ENCODE measurements around the gene ITGBL1.

ITGBL1 gene

DNA sequence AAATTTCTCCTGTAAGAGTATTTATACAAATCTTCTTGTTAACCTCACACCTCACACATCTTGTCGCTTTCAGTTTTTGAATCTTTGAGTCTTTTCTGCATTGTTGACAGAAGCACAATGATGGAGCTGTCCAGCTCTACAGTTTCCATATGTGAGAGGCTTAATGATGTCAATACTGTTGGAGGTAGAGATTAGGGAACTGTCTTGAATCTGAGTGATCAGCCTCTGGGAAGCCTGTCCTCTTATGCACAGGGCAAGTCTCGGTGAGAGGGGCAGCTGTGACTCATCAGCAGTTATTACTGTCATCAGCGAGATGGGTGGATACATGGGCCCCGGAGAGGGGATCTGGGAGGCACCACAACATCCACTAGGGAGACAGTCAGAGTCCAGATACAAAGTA is 4.6 kb upstream of the ITGBL1 start:
- Histone ChIP-seq H3K4me3 (ENCODE audit: insufficient read depth, low read length, poor library complexity, severe bottlenecking) (no peak overlapping the region), H3K36me3 (ENCODE audit: low read length) (no peaks in the 10 kb centered on the region), H4K20me1 (ENCODE audit: low read depth, low read length) (no peaks in the 10 kb centered on the region), H3F3A (ENCODE audit: insufficient read depth) (no peaks in the 10 kb centered on the region), H3K27ac (ENCODE audit: low read depth, low read length) (no peak overlapping the region), H3K27me3 (ENCODE audit: low read length) (no peaks in the 10 kb centered on the region), H2AFZ (ENCODE audit: low read depth, low read length, severe bottlenecking) (no peak overlapping the region), H3K9me2 (replicated peaks; ENCODE audit: insufficient read depth, low read length) (no peaks in the 10 kb centered on the region), H3K9me3 (ENCODE audit: insufficient read depth, low read length) (no peaks in the 10 kb centered on the region), H3K9ac (ENCODE audit: low read length) (no peak overlapping the region), H3K79me2 (ENCODE audit: insufficient read depth, low read length) (no peaks in the 10 kb centered on the region), H3K4me2 (ENCODE audit: low read depth, low read length, poor library complexity, severe bottlenecking) (no peak overlapping the region)
- TF ChIP-seq CTCF (IDR thresholded peaks at IDR 0.05; ENCODE audit: insufficient read depth, low read length, poor library complexity, severe bottlenecking), result no peak
- TF ChIP-seq EZH2phosphoT487 (conservative IDR thresholded peaks at IDR 0.05; ENCODE audit: low read length), result no peak

- Histone ChIP-seq H3K27ac (ENCODE audit: low read depth, low read length) (no peak overlapping the region), H3K9me3 (ENCODE audit: insufficient read depth, low read length) (no peaks in the 10 kb centered on the region), H3K36me3 (ENCODE audit: low read length) (no peaks in the 10 kb centered on the region), H3F3A (ENCODE audit: insufficient read depth) (no peaks in the 10 kb centered on the region), H4K20me1 (ENCODE audit: low read depth, low read length) (no peaks in the 10 kb centered on the region), H2AFZ (ENCODE audit: low read depth, low read length, severe bottlenecking) (no peak overlapping the region), H3K79me2 (ENCODE audit: insufficient read depth, low read length) (no peaks in the 10 kb centered on the region), H3K27me3 (ENCODE audit: low read length) (no peaks in the 10 kb centered on the region), H3K9me2 (replicated peaks; ENCODE audit: insufficient read depth, low read length) (no peaks in the 10 kb centered on the region), H3K9ac (ENCODE audit: low read length) (no peak overlapping the region), H3K4me3 (ENCODE audit: insufficient read depth, low read length, poor library complexity, severe bottlenecking) (no peak overlapping the region), H3K4me2 (ENCODE audit: low read depth, low read length, poor library complexity, severe bottlenecking) (no peak overlapping the region)
- TF ChIP-seq EZH2phosphoT487 (conservative IDR thresholded peaks at IDR 0.05; ENCODE audit: low read length) (no peak), CTCF (IDR thresholded peaks at IDR 0.05; ENCODE audit: insufficient read depth, low read length, poor library complexity, severe bottlenecking) (no peak)
These were observed 2.4 kb upstream of the ITGBL1 start for GRCh38 chr13:101449790-101450748.

- no peak overlapping the region for H3K27ac ChIP-seq (ENCODE audit: low read depth, low read length)
These were observed 1.7 kb upstream of the ITGBL1 start for GRCh38 chr13:101450749-101451130.

More at GRCh38 chr13:101450749-101451130, 1.7 kb upstream of the ITGBL1 start:
- H3K4me2 ChIP-seq (ENCODE audit: low read depth, low read length, poor library complexity, severe bottlenecking), result no peak overlapping the region
- H3F3A ChIP-seq (ENCODE audit: insufficient read depth), result no peaks in the 10 kb centered on the region
- H3K27me3 ChIP-seq (ENCODE audit: low read length), result no peaks in the 10 kb centered on the region
- H3K9me2 ChIP-seq (replicated peaks; ENCODE audit: insufficient read depth, low read length), result no peaks in the 10 kb centered on the region
- H3K36me3 ChIP-seq (ENCODE audit: low read length), result no peaks in the 10 kb centered on the region
- no peaks in the 10 kb centered on the region for H3K9me3 ChIP-seq (ENCODE audit: insufficient read depth, low read length)
- H3K4me3 ChIP-seq (ENCODE audit: insufficient read depth, low read length, poor library complexity, severe bottlenecking), result no peak overlapping the region
- no peak overlapping the region for H3K9ac ChIP-seq (ENCODE audit: low read length)
- no peaks in the 10 kb centered on the region for H4K20me1 ChIP-seq (ENCODE audit: low read depth, low read length)
- no peaks in the 10 kb centered on the region for H3K79me2 ChIP-seq (ENCODE audit: insufficient read depth, low read length)
- no peak for TF ChIP-seq CTCF (IDR thresholded peaks at IDR 0.05; ENCODE audit: insufficient read depth, low read length, poor library complexity, severe bottlenecking)
- no peak for TF ChIP-seq EZH2phosphoT487 (conservative IDR thresholded peaks at IDR 0.05; ENCODE audit: low read length)
- no peak overlapping the region for H2AFZ ChIP-seq (ENCODE audit: low read depth, low read length, severe bottlenecking)
